GM21737 (cell line): ENCODE data around the gene SHLD1.

ENCODE experiments used
- ATAC-seq: cut with Tn5 transposase; IDR thresholded peaks from one replicate; pipeline ENCODE4 v1.9.1; 2021; ENCODE audit warnings: mild to moderate bottlenecking, moderate library complexity; ENCODE audit not compliant: unreplicated experiment

SHLD1 gene

GRCh38 chr20:5886788-5887187 is 136.6 kb downstream of the SHLD1 start:
- ATAC-seq: no peak

- no peak for ATAC-seq
Observed at GRCh38 chr20:5887386-5887785, 137.2 kb downstream of the SHLD1 start.

GRCh38 chr20:5888041-5888440 is 137.8 kb downstream of the SHLD1 start:
- no peak for ATAC-seq

- ATAC-seq: no peak
Observed at GRCh38 chr20:5890773-5891441, 140.7 kb downstream of the SHLD1 start.

- ATAC-seq: no peak
Observed at GRCh38 chr20:5893052-5893451, 142.9 kb downstream of the SHLD1 start.

GRCh38 chr20:5893621-5894020 is 143.4 kb downstream of the SHLD1 start:
- ATAC-seq: no peak

GRCh38 chr20:5895626-5896025 is 145.4 kb downstream of the SHLD1 start:
- no peak for ATAC-seq

- no peak for ATAC-seq
Observed at GRCh38 chr20:5899444-5899843, 149.2 kb downstream of the SHLD1 start.

GRCh38 chr20:5900908-5901307 is 150.7 kb downstream of the SHLD1 start:
- no peak for ATAC-seq

- no peak for ATAC-seq
Observed at GRCh38 chr20:5908981-5909380, 158.8 kb downstream of the SHLD1 start.

- no peak for ATAC-seq
Observed at GRCh38 chr20:5910186-5910585, 160.0 kb downstream of the SHLD1 start.

GRCh38 chr20:5913166-5913565 is 163.0 kb downstream of the SHLD1 start:
- ATAC-seq: no peak
